BJ (cell line): ENCODE measurements around the gene APEH. TPM values are rescaled to one million over a fixed set of nuclear protein-coding genes. Genes with fewer than 3 reads are reported as not detected.

Source experiments
- CTCF ChIA-PET: fragments of 350-600 bp; formaldehyde crosslinking; extraction: SDS; loops from one replicate; lab custom pipeline; 2021; ENCODE audit warnings: antibody characterized with exemption, inconsistent platforms; lab: Yijun Ruan, JAX
- POLR2A ChIA-PET: fragments of 300-600 bp; sonication (Branson Sonifier 250); formaldehyde crosslinking; extraction: SDS; loops from one replicate; lab custom pipeline; 2021; ENCODE audit warnings: antibody characterized with exemption; lab: Charles Lee
- DNase-seq: peaks from one replicate; pipeline ENCODE4 v3.0.0-alpha.2; 2011; ENCODE audit warnings: low read depth
- H3K27me3 ChIP-seq: 2 replicates; pipeline ENCODE4 v1.6.0; 2011; ENCODE audit warnings: low read length; ENCODE audit not compliant: control insufficient read depth, insufficient read depth
- H3K36me3 ChIP-seq: 2 replicates; pipeline ENCODE4 v1.5.1; 2011; ENCODE audit warnings: low read length; ENCODE audit not compliant: control insufficient read depth, insufficient read depth
- H3K4me3 ChIP-seq: 2 replicates; pipeline ENCODE4 v1.5.1; 2011; ENCODE audit warnings: low read depth, mild to moderate bottlenecking, control low read depth, low read length
- CTCF ChIP-seq: IDR thresholded peaks from 2 replicates; pipeline ENCODE4 v1.5.1; 2011; ENCODE audit warnings: low read depth, mild to moderate bottlenecking, control low read depth, inconsistent platforms, low read length, moderate library complexity; ENCODE audit not compliant: insufficient read depth
- polyA plus RNA-seq: library from polyadenylated mRNA; depleted of rRNA; stranded (reverse); fragments of >200 nt; gene quantifications from 2 replicates; pipeline ENCODE4 v1.2.3, GENCODE V29; 2011

Gene APEH
- polyA plus RNA-seq, 1 experiment, result 165 TPM

- Histone ChIP-seq H3K36me3 (no peaks in the 10 kb centered on the region), H3K27me3 (peaks cover 5% of the 10 kb centered on the region), H3K4me3 (no peak overlapping the region)
- DNase-seq, result no peak
- TF ChIP-seq CTCF, result no peak
- ChIA-PET POLR2A (no interaction called here), CTCF (no interaction called here)
These were observed 31.4 kb upstream of the APEH start for GRCh38 chr3:49642708-49643145.

DNA sequence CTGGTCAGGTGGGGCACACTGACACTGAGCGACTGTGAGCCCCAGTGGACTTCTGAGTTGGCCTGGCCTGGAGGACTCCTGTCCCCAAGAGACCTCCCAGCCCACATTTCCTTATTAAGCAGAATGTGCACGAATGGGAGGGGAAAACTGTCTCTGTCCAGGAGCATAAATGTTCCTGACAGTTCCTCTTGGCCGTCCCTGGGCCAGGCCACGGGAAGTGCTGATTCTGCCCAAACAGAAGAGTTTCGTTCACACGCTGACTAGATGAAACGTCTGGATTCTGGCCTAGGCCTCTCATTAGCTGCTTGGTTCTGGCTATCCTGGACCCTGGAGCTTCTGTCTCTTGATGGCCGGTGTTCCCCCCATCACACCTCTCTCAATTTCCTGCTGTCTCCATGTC, 29.5 kb upstream of the APEH start:
- DNase-seq, result no peak
- ChIA-PET POLR2A (no interaction called here), CTCF (interaction anchor here (0.9 to 2.2 kb wide), 2 partner anchors 17 to 105 kb away, joined by 3 to 8 read pairs; no protein-coding TSS in a partner anchor)
- TF ChIP-seq CTCF, result no peak
- Histone ChIP-seq H3K36me3 (no peaks in the 10 kb centered on the region), H3K4me3 (no peak overlapping the region), H3K27me3 (peaks cover 5% of the 10 kb centered on the region)

- Histone ChIP-seq H3K27me3 (peaks cover 5% of the 10 kb centered on the region), H3K36me3 (no peaks in the 10 kb centered on the region), H3K4me3 (no peak overlapping the region)
- ChIA-PET CTCF (interaction anchor here (0.6 to 1.7 kb wide), 3 partner anchors 25 to 107 kb away, joined by 3 to 6 read pairs (median 3); partner anchors contain the start of genes MST1 and RNF123), POLR2A (no interaction called here)
- no peak for TF ChIP-seq CTCF
- no peak for DNase-seq
These were observed 27.9 kb upstream of the APEH start for GRCh38 chr3:49646236-49646635.

DNA sequence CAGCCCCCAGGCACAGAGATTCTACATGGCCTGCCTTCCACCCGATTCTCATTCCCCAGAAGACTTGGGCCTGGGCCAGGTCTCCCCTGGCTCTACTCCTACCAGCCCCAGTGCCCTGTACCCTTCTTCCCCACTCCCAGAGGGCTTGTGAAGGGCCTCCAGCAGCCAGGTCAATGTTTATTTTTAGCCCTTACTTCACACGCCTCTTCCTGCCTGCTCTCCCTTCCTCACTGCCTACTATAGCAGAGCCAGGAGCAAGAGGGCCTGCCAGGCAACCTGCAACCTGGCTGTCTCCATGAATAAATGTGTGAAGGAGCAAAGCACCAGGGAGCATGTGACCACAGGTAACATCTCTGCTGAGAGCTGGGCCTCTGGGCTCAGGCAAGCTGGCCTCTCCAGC, 26.4 kb upstream of the APEH start:
- TF ChIP-seq CTCF, result no peak
- no peaks in the 10 kb centered on the region for H3K36me3 ChIP-seq
- POLR2A ChIA-PET, result no interaction called here
- peaks cover 3% of the 10 kb centered on the region; the same call in 1 of the 2 replicates for H3K27me3 ChIP-seq
- H3K4me3 ChIP-seq, result no peak overlapping the region
- CTCF ChIA-PET, result interaction anchor here (1.7 kb wide), 1 partner anchor 108 kb away, joined by 6 read pairs; no protein-coding TSS in a partner anchor
- no peak for DNase-seq

- no peak for DNase-seq
- no peak overlapping the region for H3K4me3 ChIP-seq
- ChIA-PET POLR2A (no interaction called here), CTCF (no interaction called here)
- H3K27me3 ChIP-seq, result peaks cover 3% of the 10 kb centered on the region; the same call in 1 of the 2 replicates
- no peak for TF ChIP-seq CTCF
- no peaks in the 10 kb centered on the region for H3K36me3 ChIP-seq
These were observed 25.7 kb upstream of the APEH start for GRCh38 chr3:49648354-49649019.
